Fibroblast of lung (primary cell): ENCODE measurements around the gene KCNN3. TPM values are rescaled to one million over a fixed set of nuclear protein-coding genes. Genes with fewer than 3 reads are reported as not detected.

ENCODE experiments used
- DNase-seq, 2 donors: peaks; one replicate each; pipeline versions ENCODE4 v3.0.0 to v3.0.0-alpha.2; 2010; ENCODE audit warnings: low read depth in 2 of 2
- H2AFZ ChIP-seq: 2 replicates; pipeline ENCODE4 v1.5.1; 2012; ENCODE audit warnings: low read length, control low read depth, inconsistent platforms
- H3K27ac ChIP-seq: 2 replicates; pipeline ENCODE4 v1.5.1; 2011; ENCODE audit warnings: low read length, control low read depth; ENCODE audit not compliant: insufficient read depth
- H3K27me3 ChIP-seq: 2 replicates; pipeline ENCODE4 v1.5.1; 2011; ENCODE audit warnings: mild to moderate bottlenecking, low read length; ENCODE audit not compliant: control insufficient read depth, insufficient read depth
- H3K36me3 ChIP-seq: 2 replicates; pipeline ENCODE4 v1.5.1; 2011; ENCODE audit warnings: low read length; ENCODE audit not compliant: control insufficient read depth, insufficient read depth
- H3K4me1 ChIP-seq: 2 replicates; pipeline ENCODE4 v1.5.1; 2011; ENCODE audit warnings: low read length; ENCODE audit not compliant: control insufficient read depth, insufficient read depth; ENCODE audit errors: extremely low read depth
- H3K4me2 ChIP-seq: 2 replicates; pipeline ENCODE4 v1.5.1; 2011; ENCODE audit warnings: low read length, control low read depth; ENCODE audit not compliant: insufficient read depth; ENCODE audit errors: extremely low read depth
- H3K4me3 ChIP-seq, 4 experiments: fragments of 200-600 bp in 1 of 4; sonication (generic) in 1 of 4; replicated peaks in 1 of 4; 2 replicates each; pipeline ENCODE4 v1.5.1; 2011 to 2016; ENCODE audit warnings: low read length in 4 of 4, low read depth in 3 of 4, mild to moderate bottlenecking in 3 of 4, control low read depth in 2 of 4, inconsistent platforms in 1 of 4, mixed read lengths in 1 of 4; ENCODE audit not compliant: insufficient read depth in 1 of 4; ENCODE audit errors: control extremely low read depth in 1 of 4
- H3K79me2 ChIP-seq: 2 replicates; pipeline ENCODE4 v1.5.1; 2012; ENCODE audit warnings: mild to moderate bottlenecking, low read length, inconsistent platforms; ENCODE audit not compliant: control insufficient read depth, insufficient read depth
- H3K9ac ChIP-seq: 2 replicates; pipeline ENCODE4 v1.5.1; 2011; ENCODE audit warnings: mild to moderate bottlenecking, low read length, control low read depth; ENCODE audit not compliant: insufficient read depth
- H3K9me3 ChIP-seq: 2 replicates; pipeline ENCODE4 v1.5.1; 2012; ENCODE audit warnings: low read depth, low read length; ENCODE audit not compliant: control insufficient read depth, insufficient read depth
- H4K20me1 ChIP-seq: 2 replicates; pipeline ENCODE4 v1.5.1; 2011; ENCODE audit warnings: low read length; ENCODE audit not compliant: control insufficient read depth, insufficient read depth; ENCODE audit errors: extremely low read depth
- CTCF ChIP-seq, 2 donors: IDR thresholded peaks in 1 of 2; conservative IDR thresholded peaks in 1 of 2; 1 replicate in 1 of 2; 2 replicates in 1 of 2; pipeline ENCODE4 v1.5.1; 2011 to 2012; ENCODE audit warnings: low read length in 2 of 2, control low read depth in 1 of 2, inconsistent platforms in 1 of 2, low read depth in 1 of 2, mild to moderate bottlenecking in 1 of 2
- EZH2 ChIP-seq: IDR thresholded peaks from 2 replicates; pipeline ENCODE4 v1.5.1; 2012; ENCODE audit warnings: low read length, control low read depth, mild to moderate bottlenecking; ENCODE audit errors: missing control alignments
- polyA plus RNA-seq, 2 donors: library from polyadenylated mRNA; depleted of rRNA in 1 of 2; stranded (reverse) in 1 of 2; unstranded in 1 of 2; fragments of >200 nt; gene quantifications; 2 replicates each; pipeline ENCODE4 v1.2.1, GENCODE V29; 2011 to 2012; ENCODE audit warnings: missing spikeins in 1 of 2
- total RNA-seq: library from RNA; depleted of rRNA; stranded (reverse); fragments of >200 nt; gene quantifications from 2 replicates; pipeline ENCODE4 v1.2.1, GENCODE V29; 2014

Gene KCNN3
- total and polyA plus RNA-seq, 2 donors (not counting 1 experiment from before 2014, with no cell fraction given): not detected

- no peaks in the 10 kb centered on the region for H3K9me3 ChIP-seq
- TF ChIP-seq CTCF (conservative IDR thresholded peaks at IDR 0.05 in 1 of 2, IDR thresholded peaks at IDR 0.05 in 1 of 2; ENCODE audit: low read depth in 1 of 2, low read length in 2 of 2) (no peak), EZH2 (no peak)
- H3K27ac ChIP-seq: no peak overlapping the region
- H3K9ac ChIP-seq: no peak overlapping the region
- no peaks in the 10 kb centered on the region for H3K79me2 ChIP-seq
- H2AFZ ChIP-seq: no peak overlapping the region
- peaks cover 3% of the 10 kb centered on the region for H3K27me3 ChIP-seq
- no peak overlapping the region for H3K4me2 ChIP-seq
- H4K20me1 ChIP-seq: no peaks in the 10 kb centered on the region
- no peaks in the 10 kb centered on the region for H3K4me1 ChIP-seq
- H3K4me3 ChIP-seq: no peak overlapping the region
- DNase-seq: no peak
- no peaks in the 10 kb centered on the region for H3K36me3 ChIP-seq
Measured at GRCh38 chr1:154768456-154769125, 101.5 kb downstream of the KCNN3 start.

GRCh38 chr1:154767315-154768240, 102.5 kb downstream of the KCNN3 start:
- Histone ChIP-seq H3K4me1 (no peaks in the 10 kb centered on the region), H3K9me3 (no peaks in the 10 kb centered on the region), H3K4me3 (no peak overlapping the region), H4K20me1 (no peaks in the 10 kb centered on the region), H3K27ac (no peak overlapping the region), H2AFZ (no peak overlapping the region), H3K27me3 (peaks cover 3% of the 10 kb centered on the region), H3K4me2 (no peak overlapping the region), H3K9ac (no peak overlapping the region), H3K79me2 (no peaks in the 10 kb centered on the region), H3K36me3 (no peaks in the 10 kb centered on the region)
- DNase-seq: peak; percentile 10 to 79
- TF ChIP-seq CTCF (conservative IDR thresholded peaks at IDR 0.05 in 1 of 2, IDR thresholded peaks at IDR 0.05 in 1 of 2; ENCODE audit: low read depth in 1 of 2, low read length in 2 of 2): no peak

- peak; percentile 20 to 36 for DNase-seq
- no peak for TF ChIP-seq EZH2
- TF ChIP-seq CTCF (conservative IDR thresholded peaks at IDR 0.05 in 1 of 2, IDR thresholded peaks at IDR 0.05 in 1 of 2; ENCODE audit: low read depth in 1 of 2, low read length in 2 of 2): peak; percentile 33 to 54
- H3K4me2 ChIP-seq: no peak overlapping the region
- H3K27ac ChIP-seq: no peak overlapping the region
- H3K27me3 ChIP-seq: peaks cover 6% of the 10 kb centered on the region
- no peaks in the 10 kb centered on the region for H3K36me3 ChIP-seq
- no peaks in the 10 kb centered on the region for H3K4me1 ChIP-seq
- no peak overlapping the region for H2AFZ ChIP-seq
- no peak overlapping the region for H3K4me3 ChIP-seq
- no peak overlapping the region for H3K9ac ChIP-seq
- H3K79me2 ChIP-seq: no peaks in the 10 kb centered on the region
- no peaks in the 10 kb centered on the region for H3K9me3 ChIP-seq
- H4K20me1 ChIP-seq: no peaks in the 10 kb centered on the region
Measured at GRCh38 chr1:154765970-154766369, 104.1 kb downstream of the KCNN3 start.
